ENCODE results near the gene POU6F2.

DNA sequence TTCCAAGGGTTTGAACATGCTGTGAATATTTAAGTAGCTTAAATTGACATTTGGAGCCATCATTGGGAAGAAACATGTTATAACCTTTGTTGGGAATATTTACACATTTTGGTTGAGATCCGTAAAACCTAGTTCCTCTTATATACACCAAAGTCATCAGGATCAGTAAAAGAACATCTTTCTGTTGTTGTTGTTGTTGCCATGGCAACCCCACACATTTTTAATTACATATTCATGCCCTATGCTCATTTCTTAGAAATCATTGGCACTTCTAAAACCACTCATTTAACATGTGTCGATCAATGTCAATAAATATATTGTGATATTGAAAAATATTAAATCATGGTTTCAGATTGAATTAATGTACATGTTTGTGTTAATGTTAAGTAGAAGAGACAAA is 122.6 kb downstream of the POU6F2 start:
- TF ChIP-seq CTCF (IDR thresholded peaks at IDR 0.05) (no peak), POLR2A (IDR thresholded peaks at IDR 0.05) (no peak)
